Measurements from ENCODE around the gene PDIA4.

The PDIA4 gene

GRCh38 chr7:148972375-148972774 is 55.9 kb downstream of the PDIA4 start:
- Histone ChIP-seq H3K27ac (no peak overlapping the region), H3K9ac (no peak overlapping the region), H3K36me3 (ENCODE audit: control insufficient read depth, insufficient read depth, low read length) (no peaks in the 10 kb centered on the region), H3K4me3 (ENCODE audit: low read depth, low read length) (no peak overlapping the region), H3K27me3 (ENCODE audit: control insufficient read depth, insufficient read depth, low read length) (no peaks in the 10 kb centered on the region), H3K4me2 (ENCODE audit: low read length) (no peak overlapping the region), H3K79me2 (no peaks in the 10 kb centered on the region), H2AFZ (no peak overlapping the region), H3K4me1 (no peaks in the 10 kb centered on the region), H3K9me3 (ENCODE audit: control insufficient read depth, low read length) (no peaks in the 10 kb centered on the region)
- TF ChIP-seq CTCF (IDR thresholded peaks at IDR 0.05), result no peak

- Histone ChIP-seq H3K4me1 (no peaks in the 10 kb centered on the region), H2AFZ (no peak overlapping the region), H3K4me2 (ENCODE audit: low read length) (no peak overlapping the region), H3K27me3 (ENCODE audit: control insufficient read depth, insufficient read depth, low read length) (no peaks in the 10 kb centered on the region), H3K79me2 (no peaks in the 10 kb centered on the region), H3K36me3 (ENCODE audit: control insufficient read depth, insufficient read depth, low read length) (no peaks in the 10 kb centered on the region), H3K27ac (no peak overlapping the region), H3K9ac (no peak overlapping the region), H3K4me3 (ENCODE audit: low read depth, low read length) (no peak overlapping the region), H3K9me3 (ENCODE audit: control insufficient read depth, low read length) (no peaks in the 10 kb centered on the region)
- TF ChIP-seq CTCF (IDR thresholded peaks at IDR 0.05), result no peak
Observed at GRCh38 chr7:148967602-148968001, 60.7 kb downstream of the PDIA4 start.

GRCh38 chr7:148967032-148967372 is 61.3 kb downstream of the PDIA4 start:
- H3K27ac ChIP-seq, result no peak overlapping the region
- H3K4me1 ChIP-seq, result no peaks in the 10 kb centered on the region
- H2AFZ ChIP-seq, result peak overlapping the region; percentile 64
- no peaks in the 10 kb centered on the region for H3K36me3 ChIP-seq (ENCODE audit: control insufficient read depth, insufficient read depth, low read length)
- H3K4me2 ChIP-seq (ENCODE audit: low read length), result peak overlapping the region; percentile 24
- no peaks in the 10 kb centered on the region for H3K27me3 ChIP-seq (ENCODE audit: control insufficient read depth, insufficient read depth, low read length)
- H3K9ac ChIP-seq, result no peak overlapping the region
- no peak overlapping the region for H3K4me3 ChIP-seq (ENCODE audit: low read depth, low read length)
- no peaks in the 10 kb centered on the region for H3K9me3 ChIP-seq (ENCODE audit: control insufficient read depth, low read length)
- H3K79me2 ChIP-seq, result no peaks in the 10 kb centered on the region
- TF ChIP-seq CTCF (IDR thresholded peaks at IDR 0.05), result peak; percentile 2

GRCh38 chr7:148964483-148965267 is 63.6 kb downstream of the PDIA4 start:
- no peaks in the 10 kb centered on the region for H3K4me1 ChIP-seq
- no peaks in the 10 kb centered on the region for H3K9me3 ChIP-seq (ENCODE audit: control insufficient read depth, low read length)
- H3K27me3 ChIP-seq (ENCODE audit: control insufficient read depth, insufficient read depth, low read length), result no peaks in the 10 kb centered on the region
- H2AFZ ChIP-seq, result peak overlapping the region; percentile 47
- no peak for TF ChIP-seq CTCF (IDR thresholded peaks at IDR 0.05)
- H3K79me2 ChIP-seq, result no peaks in the 10 kb centered on the region
- H3K4me3 ChIP-seq (ENCODE audit: low read depth, low read length), result peak overlapping the region; percentile 2
- H3K4me2 ChIP-seq (ENCODE audit: low read length), result peak overlapping the region; percentile 65
- H3K27ac ChIP-seq, result peak overlapping the region; percentile 2
- no peak overlapping the region for H3K9ac ChIP-seq
- no peaks in the 10 kb centered on the region for H3K36me3 ChIP-seq (ENCODE audit: control insufficient read depth, insufficient read depth, low read length)
